Measurements from ENCODE around the gene TBL1X. TPM values are rescaled to one million over a fixed set of nuclear protein-coding genes. Genes with fewer than 3 reads are reported as not detected.

The TBL1X gene
- total and polyA plus RNA-seq, 10 of the 15 experiments (the other 5 are each of a cell fraction or from before 2014, with no cell fraction given), result 4.4 to 26.3 (median 10.6) TPM

DNA sequence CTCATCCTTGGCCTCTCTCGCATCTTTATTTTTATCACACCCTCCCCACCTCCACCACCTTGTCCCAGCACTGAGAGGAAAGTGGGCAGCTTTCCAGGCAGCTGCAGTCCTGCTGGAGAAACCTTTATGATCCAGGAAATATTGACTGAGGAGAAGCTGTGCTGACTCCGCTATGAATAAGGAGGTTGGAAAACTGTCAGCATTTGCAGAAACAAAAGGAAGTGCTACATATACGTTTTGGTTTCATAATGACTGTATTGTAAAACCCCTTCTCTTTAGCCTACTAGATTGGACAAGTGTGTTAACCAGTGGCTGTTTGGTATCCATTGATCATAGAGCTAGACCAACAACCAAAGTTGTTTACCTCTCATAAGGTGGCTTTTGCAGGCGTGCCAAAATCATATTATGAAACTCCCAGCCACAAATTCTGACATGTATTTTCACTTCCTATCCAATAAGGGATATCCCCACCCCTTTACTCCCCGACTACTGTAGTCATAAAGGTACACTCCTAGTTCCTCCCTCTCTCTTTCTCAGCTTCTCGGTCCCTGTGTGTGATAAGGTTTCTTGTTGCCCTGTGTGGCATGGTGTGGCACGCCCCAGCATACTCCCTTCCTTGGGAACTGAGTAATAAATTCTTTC is 212.4 kb downstream of the TBL1X start (continued):
- peak; percentile 47; the same call in 1 of the 2 replicates for TF ChIP-seq ZBED1 (IDR thresholded peaks at IDR 0.05; ENCODE audit: borderline replicate concordance)
- TF ChIP-seq ETV6 (conservative IDR thresholded peaks at IDR 0.05 in 1 of 2, IDR thresholded peaks at IDR 0.05 in 1 of 2; ENCODE audit: borderline replicate concordance in 1 of 2, low read depth in 1 of 2), result peak in 1 of 2 experiments; percentile 91; a peak in 2 of 4 replicates
- TF ChIP-seq YY1 (IDR thresholded peaks at IDR 0.05; ENCODE audit: low read depth, low read length), result no peak
- TF ChIP-seq BCL11A (IDR thresholded peaks at IDR 0.05; ENCODE audit: low read depth, low read length), result peak; percentile 66; the same call in 1 of the 2 replicates
- TF ChIP-seq NFYB (IDR thresholded peaks at IDR 0.05; ENCODE audit: insufficient read depth, low read depth, low read length), result peak; percentile 60; the same call in 1 of the 2 replicates
- no peak for TF ChIP-seq POLR2A (IDR thresholded peaks at IDR 0.05; ENCODE audit: low read depth, low read length)
- TF ChIP-seq POU2F2 (IDR thresholded peaks at IDR 0.05; ENCODE audit: borderline replicate concordance, low read depth, low read length), result peak; percentile 22; the same call in 1 of the 3 replicates
- TF ChIP-seq, protein P1, sequence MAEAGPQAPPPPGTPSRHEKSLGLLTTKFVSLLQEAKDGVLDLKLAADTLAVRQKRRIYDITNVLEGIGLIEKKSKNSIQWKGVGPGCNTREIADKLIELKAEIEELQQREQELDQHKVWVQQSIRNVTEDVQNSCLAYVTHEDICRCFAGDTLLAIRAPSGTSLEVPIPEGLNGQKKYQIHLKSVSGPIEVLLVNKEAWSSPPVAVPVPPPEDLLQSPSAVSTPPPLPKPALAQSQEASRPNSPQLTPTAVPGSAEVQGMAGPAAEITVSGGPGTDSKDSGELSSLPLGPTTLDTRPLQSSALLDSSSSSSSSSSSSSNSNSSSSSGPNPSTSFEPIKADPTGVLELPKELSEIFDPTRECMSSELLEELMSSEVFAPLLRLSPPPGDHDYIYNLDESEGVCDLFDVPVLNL (IDR thresholded peaks at IDR 0.05; ENCODE audit: low read depth, low read length), result no peak
- peak; percentile 37; the same call in 1 of the 2 replicates for TF ChIP-seq GATAD2B (conservative IDR thresholded peaks at IDR 0.05; ENCODE audit: low read depth)
- no peak for TF ChIP-seq HCFC1 (IDR thresholded peaks at IDR 0.05; ENCODE audit: low read length)
- TF ChIP-seq JUND (IDR thresholded peaks at IDR 0.05; ENCODE audit: low read depth, low read length), result peak; percentile 69
- peak; percentile 66 for TF ChIP-seq PML (IDR thresholded peaks at IDR 0.05; ENCODE audit: low read length)
- peak; percentile 83 for TF ChIP-seq EED (IDR thresholded peaks at IDR 0.05; ENCODE audit: low read depth)
- peak; percentile 77; the same call in 1 of the 2 replicates for TF ChIP-seq CBFB (IDR thresholded peaks at IDR 0.05; ENCODE audit: low read depth)
- TF ChIP-seq, protein P2, sequence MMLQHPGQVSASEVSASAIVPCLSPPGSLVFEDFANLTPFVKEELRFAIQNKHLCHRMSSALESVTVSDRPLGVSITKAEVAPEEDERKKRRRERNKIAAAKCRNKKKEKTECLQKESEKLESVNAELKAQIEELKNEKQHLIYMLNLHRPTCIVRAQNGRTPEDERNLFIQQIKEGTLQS (IDR thresholded peaks at IDR 0.05; ENCODE audit: borderline replicate concordance, extremely low read depth, low read depth, low read length), result no peak
- no peak for TF ChIP-seq LARP7 (IDR thresholded peaks at IDR 0.05)
- TF ChIP-seq SMAD1 (IDR thresholded peaks at IDR 0.05; ENCODE audit: low read depth, partially characterized antibody), result peak; percentile 75
- no peak for TF ChIP-seq KDM1A (IDR thresholded peaks at IDR 0.05; ENCODE audit: borderline replicate concordance)
- peak; percentile 33; the same call in 1 of the 2 replicates for TF ChIP-seq CHD2 (IDR thresholded peaks at IDR 0.05; ENCODE audit: borderline replicate concordance, low read depth, low read length)
- no peak; the same call in 1 of the 2 replicates for TF ChIP-seq MEF2A (IDR thresholded peaks at IDR 0.05; ENCODE audit: insufficient read depth, low read depth, low read length)
- TF ChIP-seq, protein P3, sequence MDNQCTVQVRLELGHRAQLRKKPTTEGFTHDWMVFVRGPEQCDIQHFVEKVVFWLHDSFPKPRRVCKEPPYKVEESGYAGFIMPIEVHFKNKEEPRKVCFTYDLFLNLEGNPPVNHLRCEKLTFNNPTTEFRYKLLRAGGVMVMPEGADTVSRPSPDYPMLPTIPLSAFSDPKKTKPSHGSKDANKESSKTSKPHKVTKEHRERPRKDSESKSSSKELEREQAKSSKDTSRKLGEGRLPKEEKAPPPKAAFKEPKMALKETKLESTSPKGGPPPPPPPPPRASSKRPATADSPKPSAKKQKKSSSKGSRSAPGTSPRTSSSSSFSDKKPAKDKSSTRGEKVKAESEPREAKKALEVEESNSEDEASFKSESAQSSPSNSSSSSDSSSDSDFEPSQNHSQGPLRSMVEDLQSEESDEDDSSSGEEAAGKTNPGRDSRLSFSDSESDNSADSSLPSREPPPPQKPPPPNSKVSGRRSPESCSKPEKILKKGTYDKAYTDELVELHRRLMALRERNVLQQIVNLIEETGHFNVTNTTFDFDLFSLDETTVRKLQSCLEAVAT (IDR thresholded peaks at IDR 0.05), result no peak
- peak; percentile 77 for TF ChIP-seq CREM (IDR thresholded peaks at IDR 0.05; ENCODE audit: low read depth)
- TF ChIP-seq, protein P4, sequence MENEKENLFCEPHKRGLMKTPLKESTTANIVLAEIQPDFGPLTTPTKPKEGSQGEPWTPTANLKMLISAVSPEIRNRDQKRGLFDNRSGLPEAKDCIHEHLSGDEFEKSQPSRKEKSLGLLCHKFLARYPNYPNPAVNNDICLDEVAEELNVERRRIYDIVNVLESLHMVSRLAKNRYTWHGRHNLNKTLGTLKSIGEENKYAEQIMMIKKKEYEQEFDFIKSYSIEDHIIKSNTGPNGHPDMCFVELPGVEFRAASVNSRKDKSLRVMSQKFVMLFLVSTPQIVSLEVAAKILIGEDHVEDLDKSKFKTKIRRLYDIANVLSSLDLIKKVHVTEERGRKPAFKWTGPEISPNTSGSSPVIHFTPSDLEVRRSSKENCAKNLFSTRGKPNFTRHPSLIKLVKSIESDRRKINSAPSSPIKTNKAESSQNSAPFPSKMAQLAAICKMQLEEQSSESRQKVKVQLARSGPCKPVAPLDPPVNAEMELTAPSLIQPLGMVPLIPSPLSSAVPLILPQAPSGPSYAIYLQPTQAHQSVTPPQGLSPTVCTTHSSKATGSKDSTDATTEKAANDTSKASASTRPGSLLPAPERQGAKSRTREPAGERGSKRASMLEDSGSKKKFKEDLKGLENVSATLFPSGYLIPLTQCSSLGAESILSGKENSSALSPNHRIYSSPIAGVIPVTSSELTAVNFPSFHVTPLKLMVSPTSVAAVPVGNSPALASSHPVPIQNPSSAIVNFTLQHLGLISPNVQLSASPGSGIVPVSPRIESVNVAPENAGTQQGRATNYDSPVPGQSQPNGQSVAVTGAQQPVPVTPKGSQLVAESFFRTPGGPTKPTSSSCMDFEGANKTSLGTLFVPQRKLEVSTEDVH (IDR thresholded peaks at IDR 0.05; ENCODE audit: low read depth, partially characterized antibody), result peak; percentile 53
- TF ChIP-seq FOS (IDR thresholded peaks at IDR 0.05; ENCODE audit: borderline replicate concordance, extremely low read depth, insufficient read length), result no peak

All from GM12878 (cell line).